Ovary (tissue), 1 donor: ENCODE results near the gene LCN2.

Source experiments
- EP300 ChIP-seq: sonication (generic); formaldehyde crosslinking; IDR thresholded peaks from one replicate; pipeline ENCODE4 v1.6.1; 2017; ENCODE audit warnings: antibody characterized with exemption
- POLR2A ChIP-seq: fragments of 450-650 bp; IDR thresholded peaks from one replicate; pipeline ENCODE4 v1.6.1; 2017; ENCODE audit warnings: antibody characterized with exemption, mild to moderate bottlenecking, moderate library complexity

DNA sequence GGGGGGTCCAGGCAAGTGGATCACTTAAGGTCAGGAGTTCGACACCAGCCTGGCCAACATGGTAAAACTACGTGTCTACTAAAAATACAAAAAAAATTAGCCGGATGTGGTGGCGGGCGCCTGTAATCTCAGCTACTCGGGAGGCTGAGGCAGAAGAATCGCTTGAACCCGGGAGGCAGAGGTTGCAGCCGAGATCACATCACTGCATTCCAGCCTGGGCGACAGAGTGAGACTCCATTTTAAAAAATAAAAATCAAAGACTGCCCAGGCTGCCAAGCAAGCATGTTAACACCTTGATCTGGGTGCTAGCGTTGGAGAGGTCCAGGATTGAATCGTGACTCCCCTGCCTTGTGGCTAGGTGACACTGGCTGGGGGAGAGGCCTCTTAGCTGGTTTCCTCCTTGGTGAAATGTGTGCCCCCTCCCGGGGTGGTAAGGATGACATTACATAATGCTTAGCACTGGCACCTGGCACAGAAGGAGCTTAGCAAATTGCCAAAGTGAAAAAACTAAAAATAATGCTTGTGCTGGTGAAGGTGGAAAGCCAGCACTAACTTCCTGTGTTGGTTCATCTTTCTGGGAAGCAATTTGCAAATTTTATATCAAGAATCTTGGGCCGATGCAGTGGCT, 44.3 kb downstream of the LCN2 start:
- TF ChIP-seq POLR2A = no peak
- no peak for TF ChIP-seq EP300
